Fibroblast of pulmonary artery (primary cell): ENCODE measurements around the gene PPIAL4G.
"Not testable (repeated sequence)": the region's sequence is repeated elsewhere in the genome, so short reads cannot be mapped to it uniquely, and the experiment has no call there.

Source experiments
- DNase-seq: peaks from one replicate; pipeline ENCODE4 v3.0.0-alpha.2; 2010; ENCODE audit warnings: low read depth
- H3K4me3 ChIP-seq: replicated peaks from 2 replicates; pipeline ENCODE4 v1.5.1; 2011; ENCODE audit warnings: low read depth, mild to moderate bottlenecking, control low read depth, low read length, moderate library complexity

Gene PPIAL4G

DNA sequence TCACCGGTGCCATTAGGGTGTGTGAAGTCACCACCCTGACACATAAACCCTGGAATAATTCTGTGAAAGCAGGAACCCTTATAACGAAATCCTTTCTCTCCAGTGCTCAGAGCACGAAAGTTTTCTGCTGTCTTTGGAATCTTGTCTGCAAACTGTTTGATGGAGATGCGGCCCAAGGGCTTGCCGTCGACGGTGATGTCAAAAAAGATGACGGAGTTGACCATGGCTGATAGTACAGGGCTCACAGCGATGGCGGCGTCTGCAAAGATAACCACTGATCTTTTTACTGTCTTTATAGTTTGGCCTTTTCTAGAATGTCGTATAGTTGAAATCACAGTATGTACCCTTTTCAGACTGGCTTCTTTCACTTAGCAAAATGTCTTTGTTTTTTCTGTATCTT, at the start of gene PPIAL4G:
PPIAL4G (minus strand) TSS at position 274 of the 400 bp plus-strand sequence; CDS start at position 224, 50 bp downstream.
- DNase-seq, H3K4me3 ChIP-seq: not testable (repeated sequence)

DNA sequence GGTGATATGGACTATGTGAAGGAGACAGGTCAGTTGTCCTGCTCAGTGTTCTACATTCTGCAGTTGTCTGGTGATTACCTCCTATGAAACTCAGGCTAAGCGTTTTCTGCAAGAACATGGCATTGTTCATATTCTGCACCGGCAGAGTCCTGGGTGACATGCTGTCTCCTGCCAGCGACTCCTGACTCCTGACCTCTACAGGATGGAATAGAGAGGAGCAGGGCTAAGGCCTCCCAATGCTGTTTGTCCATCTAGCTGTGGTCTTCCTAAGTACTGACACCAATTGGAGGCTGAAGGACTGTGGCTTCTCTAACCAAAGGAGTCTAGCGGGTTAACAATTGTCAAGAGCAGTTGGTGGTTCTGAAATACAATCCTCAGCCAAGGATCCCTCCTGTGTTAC, 49.1 kb upstream of the PPIAL4G start:
- not testable (repeated sequence) for DNase-seq, H3K4me3 ChIP-seq

DNA sequence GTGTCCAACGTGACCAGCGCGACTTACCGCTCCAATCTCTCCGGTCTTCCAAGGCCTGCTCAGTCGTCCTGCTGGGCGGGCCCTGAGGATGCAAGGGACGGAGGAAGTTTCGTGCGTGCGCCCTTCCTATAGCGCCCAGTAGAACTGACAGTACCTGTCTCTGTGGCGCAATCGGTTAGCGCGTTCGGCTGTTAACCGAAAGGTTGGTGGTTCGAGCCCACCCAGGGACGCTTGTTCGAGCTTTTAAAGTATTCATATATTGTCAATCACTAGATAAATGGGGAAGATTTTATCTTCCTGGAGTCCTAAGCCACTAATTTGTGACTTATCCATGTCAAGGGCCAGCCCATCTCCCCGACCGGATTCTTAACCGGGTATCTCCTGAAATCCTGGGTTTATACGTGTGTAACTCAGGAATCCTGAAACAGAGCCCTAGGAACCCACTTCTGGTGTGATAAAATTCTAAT, 46.0 kb upstream of the PPIAL4G start:
- DNase-seq, result peak; percentile 47
- H3K4me3 ChIP-seq, result peak overlapping the region; percentile 24

DNA sequence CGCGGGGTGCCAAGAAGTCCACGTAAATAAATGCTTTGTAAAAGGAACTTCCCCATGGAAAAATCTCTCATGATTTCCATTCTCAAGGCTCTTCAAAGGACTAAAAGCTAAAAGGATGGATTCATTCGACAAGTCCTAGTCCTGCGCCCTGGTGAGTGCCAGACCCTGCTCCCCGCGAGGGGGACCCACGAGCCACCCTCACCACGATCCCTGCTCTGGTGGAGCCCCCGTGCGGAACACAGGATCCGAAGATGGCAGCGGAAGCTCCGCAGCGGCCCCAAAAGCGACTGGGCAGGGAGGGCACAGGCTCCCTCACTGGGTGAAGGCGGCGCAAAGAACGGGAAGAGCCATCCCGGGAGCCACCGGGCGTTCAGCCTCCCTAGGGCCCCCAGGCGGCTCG, 45.5 kb upstream of the PPIAL4G start:
- H3K4me3 ChIP-seq, DNase-seq: not testable (repeated sequence)

DNA sequence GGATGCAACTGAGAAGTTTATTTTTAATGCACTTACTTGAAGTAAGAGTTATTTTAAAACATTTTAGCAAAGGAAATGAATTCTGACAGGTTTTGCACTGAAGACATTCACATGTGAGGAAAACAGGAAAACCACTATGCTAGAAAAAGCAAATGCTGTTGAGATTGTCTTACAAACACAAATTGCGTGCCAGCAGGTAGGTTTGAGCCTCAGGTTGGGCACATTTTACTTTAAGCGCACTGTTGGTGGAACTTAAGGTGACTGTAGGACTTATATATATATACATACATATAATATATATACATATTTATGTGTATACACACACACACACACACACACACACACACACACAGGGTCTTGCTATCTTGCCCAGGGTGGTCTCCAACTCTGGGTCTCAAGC, 43.5 kb upstream of the PPIAL4G start:
- DNase-seq, H3K4me3 ChIP-seq: not testable (repeated sequence)

DNA sequence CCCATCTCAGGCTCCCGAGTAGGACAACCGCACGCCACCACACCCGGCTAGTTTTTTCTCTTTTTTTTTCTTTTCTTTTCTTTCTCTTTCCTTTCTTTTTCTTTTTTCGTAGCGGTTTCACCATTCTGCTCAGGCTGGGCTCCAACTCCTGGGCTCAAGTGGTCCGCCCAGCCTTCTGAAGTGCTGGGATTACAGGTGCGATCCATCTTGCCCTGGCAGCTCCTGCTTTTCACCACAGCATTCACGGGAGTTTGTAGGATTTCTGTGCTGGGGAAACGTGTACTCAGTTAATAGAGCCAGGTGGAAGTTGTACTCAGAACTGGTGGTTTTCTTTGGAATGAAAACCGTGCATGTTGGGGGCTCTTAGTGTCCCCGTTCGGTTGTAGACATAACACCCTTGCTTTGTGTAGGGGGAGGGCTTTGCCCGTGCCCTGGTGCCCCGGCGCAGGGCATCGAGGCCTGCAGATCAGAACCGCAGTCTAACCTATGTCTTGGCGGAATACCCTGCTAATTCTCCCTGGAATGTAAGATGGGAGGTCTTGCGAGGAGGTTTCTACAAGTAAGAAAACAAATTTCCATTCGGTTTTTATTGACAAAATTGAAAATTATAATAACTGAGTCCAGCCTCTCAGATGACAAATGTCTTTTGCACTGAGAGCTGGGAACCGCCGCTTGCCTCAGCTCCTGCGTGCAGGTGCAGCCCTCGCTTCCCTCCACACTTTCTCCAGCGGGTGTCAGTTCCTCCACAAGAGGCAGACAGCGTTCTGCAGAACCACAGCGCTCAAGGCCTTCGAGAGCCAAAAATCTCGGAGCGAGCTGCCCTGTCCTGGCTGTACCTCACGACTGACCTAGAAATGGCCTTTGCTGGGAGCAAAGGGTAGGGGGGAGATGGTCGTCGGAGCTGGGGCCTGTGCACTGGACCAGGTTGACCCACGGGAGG, 40.4 kb upstream of the PPIAL4G start:
- H3K4me3 ChIP-seq, DNase-seq: not testable (repeated sequence)

DNA sequence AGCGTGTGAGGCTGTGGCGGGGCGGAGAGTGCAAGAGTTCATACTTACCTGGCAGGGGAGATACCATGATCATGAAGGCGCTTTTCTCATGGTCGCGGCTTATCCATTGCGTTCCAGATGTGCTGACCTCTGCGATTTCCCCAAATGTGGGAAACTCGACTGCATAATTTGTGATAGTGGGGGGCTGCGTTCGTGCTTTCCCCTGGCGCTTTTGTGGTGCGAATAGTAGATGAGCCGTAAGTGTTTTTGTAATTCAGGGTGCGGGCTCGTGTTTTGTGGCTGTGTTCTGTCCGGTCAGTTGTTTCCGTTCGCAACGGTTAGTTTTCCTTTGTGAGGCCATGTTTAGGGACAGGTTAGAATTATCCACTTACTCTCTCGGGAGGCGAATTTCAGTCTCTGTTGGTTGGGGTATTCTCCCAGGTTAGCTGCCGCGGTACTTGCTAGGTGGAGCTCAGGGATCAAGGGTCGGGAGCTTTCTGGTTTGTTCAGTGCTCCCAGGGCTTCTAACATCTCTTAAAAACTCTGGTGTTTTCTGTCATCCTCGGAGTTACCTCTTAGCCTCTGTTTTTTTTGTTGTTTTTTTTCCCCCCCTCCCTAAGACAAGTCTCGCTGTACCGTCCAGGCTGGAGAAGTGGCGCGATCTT, 39.6 kb upstream of the PPIAL4G start:
- peak; percentile 98 for DNase-seq
- H3K4me3 ChIP-seq, result peak overlapping the region; percentile 49

DNA sequence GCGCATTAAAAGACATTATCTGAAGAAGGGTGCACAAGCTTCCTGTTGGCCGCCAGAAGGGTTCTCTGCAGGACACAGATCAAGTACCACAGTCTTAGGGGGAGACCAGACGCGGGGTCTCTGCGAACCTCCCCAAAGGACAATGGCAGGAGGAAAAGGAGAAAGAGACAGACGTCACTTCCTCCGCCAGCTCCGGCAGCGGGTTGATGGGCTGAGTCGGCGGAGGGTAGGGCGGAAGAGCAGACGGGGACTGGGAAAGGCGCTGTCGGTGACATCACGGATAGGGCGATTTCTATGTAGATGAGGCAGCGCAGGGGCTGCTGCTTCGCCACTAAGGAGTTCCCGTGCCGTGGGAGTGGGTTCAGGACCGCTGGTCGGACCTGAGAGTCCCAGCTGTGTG, 39.0 kb upstream of the PPIAL4G start:
- peak; percentile 90 for DNase-seq
- H3K4me3 ChIP-seq, result peak overlapping the region; percentile 28

DNA sequence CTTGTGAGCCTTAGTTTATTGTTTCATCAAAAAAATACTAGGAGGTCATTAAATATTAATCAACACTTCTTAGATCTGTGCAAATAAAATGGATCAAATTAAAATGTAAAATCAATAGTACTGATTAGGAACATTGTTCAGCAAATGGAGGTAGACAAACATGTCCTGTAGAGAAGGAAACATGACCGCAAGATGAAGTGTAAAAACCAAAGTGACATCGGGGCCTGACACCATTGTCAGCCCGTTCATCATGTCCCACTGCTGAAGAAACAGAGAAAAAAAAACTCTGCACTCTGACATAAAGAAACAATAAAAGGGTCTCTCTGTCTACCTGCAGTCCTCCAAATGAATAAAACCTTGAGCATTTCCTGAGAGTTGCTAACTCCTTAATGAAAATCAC, 31.2 kb upstream of the PPIAL4G start:
- not testable (repeated sequence) for DNase-seq, H3K4me3 ChIP-seq

DNA sequence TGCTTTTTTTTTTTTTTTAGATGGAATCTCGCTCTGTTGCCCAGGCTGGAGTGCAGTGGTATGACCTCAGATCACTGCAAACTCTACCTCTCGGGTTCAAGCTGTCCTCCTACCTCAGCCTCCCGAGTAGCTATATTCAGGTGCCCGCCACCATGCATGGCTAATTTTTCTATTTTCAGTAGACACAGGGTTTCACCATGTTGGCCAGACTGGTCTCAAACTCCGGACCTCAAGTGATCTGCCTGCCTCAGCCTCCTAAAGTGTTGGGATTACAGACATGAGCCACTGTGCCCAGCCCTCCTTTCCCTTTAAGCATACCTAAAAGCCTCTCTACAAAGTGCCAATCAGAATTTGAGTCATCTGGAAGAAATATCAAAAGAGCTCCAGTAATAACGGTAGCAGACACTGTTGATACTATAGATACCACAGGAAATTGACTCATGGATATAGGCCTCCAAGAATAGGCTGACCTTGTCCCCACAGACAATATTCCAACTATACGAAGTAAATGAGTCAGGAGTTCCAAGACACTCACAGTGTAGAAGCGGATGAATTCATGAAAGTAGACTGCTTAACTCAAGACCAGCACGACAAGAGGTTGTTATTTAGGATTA, 29.6 kb upstream of the PPIAL4G start:
- DNase-seq, result peak; percentile 25
- not testable (repeated sequence) for H3K4me3 ChIP-seq

DNA sequence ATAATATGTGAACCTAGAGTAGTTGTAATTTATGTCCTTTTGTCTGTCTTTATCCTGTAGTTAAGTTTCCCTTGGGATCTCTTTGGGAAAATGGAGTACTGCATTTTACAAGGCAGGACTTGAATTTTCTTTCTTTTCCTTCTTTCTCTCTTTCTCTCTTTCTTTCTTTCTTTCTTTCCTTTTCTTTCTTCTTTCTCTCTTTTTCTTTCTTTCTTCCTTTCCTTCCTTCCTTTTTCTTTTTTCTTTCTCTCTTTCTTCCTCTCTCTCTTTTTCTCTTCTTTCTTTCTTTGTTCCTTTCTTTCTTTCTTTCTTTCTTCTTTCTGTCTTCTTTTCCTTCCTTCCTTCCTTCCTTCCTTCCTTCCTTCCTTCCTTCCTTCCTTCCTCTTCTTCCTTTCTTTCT, 10.8 kb upstream of the PPIAL4G start:
- not testable (repeated sequence) for H3K4me3 ChIP-seq, DNase-seq

DNA sequence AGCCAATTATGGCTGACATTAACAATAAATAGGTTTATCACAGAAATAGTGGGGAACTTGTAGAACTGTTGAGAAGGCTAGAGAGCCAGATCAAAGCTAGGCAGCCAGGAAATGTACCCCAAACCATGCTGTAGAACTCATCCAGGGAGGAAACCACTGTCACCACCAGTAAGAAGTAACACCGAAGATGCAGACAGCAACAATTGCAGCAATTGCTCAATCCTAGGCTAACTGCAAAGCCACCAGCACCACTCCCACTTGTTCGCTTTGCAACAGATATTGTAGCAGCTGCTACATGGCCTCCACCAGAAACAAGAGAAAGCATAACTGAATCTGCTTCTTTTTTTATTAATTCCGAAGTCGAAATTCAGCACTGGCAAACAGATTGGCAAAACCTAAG, 2.0 kb downstream of the PPIAL4G start:
- H3K4me3 ChIP-seq, DNase-seq: not testable (repeated sequence)

DNA sequence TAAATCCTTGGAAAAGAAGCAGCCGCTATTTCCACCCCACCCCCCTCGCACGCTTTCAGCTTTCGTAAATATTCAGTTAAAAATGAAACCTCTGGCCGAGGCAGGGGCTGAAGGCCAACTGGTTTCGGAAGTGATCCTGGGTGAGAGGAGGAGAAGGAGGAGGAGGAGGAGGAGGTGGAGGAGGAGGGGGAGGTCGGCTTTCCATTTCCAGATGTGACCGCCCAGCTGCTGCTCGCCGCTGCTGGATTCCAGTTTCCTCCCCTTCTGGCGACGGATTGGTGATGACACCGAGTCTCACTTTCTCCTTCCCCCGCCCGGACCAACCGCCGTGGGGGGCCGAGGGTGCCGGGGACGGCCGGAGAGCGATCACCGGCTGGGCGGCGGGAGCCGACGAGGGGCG, 23.4 kb downstream of the PPIAL4G start:
- not testable (repeated sequence) for DNase-seq
- peak overlapping the region; percentile 54 for H3K4me3 ChIP-seq

DNA sequence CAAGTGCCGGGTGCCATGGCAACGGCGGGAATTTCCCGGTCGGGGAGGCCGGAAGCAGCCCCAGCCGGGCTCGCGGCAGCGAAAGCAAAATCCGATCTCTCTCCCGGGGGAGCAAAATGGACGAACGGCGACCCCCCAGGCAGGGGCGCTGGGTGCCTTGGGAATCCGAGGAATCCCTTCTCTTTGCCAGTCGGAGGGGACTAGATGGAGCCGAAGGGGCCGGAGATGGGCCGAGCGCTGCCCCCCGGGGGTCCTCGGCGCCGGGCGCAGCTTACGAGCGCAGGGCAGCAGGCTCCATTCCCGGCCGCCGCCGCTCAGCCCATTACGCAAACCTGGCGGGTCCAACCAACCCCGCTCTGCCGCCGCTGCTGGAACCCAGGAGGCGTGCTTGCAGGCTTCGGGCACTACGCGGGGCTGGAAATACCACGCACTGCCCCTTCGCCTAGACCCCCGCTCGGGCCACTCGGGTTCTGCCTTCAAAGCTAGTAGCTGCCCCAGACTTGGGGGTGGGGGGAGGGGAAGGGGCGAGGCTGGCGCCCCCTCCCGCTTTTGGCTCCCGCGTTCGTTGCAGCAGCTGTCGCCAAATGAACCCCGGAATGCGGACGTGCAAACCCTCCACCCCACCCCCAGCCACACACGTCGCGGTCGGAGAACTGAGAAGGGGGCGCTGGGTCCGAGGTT, 24.1 kb downstream of the PPIAL4G start:
- H3K4me3 ChIP-seq, result peak overlapping the region; percentile 54
- not testable (repeated sequence) for DNase-seq

DNA sequence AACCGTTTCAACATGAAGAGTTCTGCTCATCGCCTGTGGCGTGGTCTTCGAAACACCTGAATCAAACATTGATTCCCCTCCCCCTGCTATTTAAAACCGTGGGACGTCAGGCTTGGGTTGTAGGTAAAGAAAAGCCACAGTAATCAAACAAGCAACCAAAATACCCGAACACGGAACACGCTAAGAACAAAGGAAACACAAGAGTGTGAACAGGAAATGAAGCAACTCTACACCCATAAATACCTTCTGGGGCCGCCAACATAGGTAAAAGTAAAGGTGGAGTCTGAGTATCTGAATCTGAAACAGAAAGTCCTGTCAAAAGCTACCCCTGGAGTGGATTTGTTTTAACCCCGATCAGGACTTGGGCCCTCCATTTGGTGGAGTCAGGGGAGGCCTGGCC, 24.7 kb downstream of the PPIAL4G start:
- not testable (repeated sequence) for DNase-seq
- H3K4me3 ChIP-seq, result peak overlapping the region; percentile 34

DNA sequence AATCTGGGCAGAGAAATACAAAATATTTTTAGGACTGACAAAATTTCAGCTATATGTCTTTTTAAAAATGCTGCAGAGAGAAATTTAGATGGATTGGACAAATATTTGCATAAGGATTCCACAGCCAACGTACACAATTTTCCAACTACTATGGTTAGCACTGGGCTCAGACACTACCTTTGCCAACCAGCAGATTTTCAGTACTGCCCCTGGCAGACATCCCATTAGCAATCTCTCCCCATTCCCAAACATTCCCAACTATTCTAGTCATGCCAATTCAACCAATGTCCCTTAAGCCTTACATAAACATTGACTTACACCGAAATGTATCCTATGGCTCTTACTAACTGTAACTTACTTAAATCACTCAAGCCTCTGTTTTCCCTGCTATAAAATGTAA, 30.3 kb downstream of the PPIAL4G start:
- H3K4me3 ChIP-seq, DNase-seq: not testable (repeated sequence)

DNA sequence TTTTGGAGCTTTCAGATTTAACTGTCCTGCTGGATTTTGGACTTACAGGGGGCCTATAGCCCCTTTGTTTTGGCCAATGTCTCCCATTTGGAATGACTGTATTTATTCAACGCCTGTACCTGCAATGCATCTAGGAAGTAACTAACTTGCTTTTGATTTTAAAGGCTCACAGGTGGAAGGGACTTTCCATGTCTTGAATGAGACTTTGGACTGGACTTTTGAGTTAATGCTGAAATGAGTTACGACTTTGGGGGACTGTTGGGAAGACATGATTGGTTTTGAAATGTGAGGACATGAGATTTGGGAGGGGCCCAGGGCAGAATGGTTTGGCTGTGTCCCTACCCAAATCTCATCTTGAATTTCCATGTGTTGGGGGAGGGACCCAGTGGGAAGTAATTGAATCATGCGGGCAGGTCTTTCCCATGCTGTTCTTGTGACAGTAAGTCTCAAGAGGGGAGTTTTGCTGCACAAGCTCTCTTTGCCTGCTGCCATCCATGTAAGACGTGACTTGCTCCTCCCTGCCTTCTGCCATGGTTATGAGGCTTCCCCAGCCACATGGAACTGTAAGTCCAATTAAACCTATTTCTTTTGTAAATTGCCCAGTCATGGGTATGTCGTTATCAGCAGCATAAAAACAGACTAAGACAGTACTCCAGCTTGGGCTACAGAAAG, 43.3 kb downstream of the PPIAL4G start:
- not testable (repeated sequence) for H3K4me3 ChIP-seq, DNase-seq
